Posterior cingulate gyrus (tissue), 11 donors: ENCODE measurements around the gene MRNIP.

ENCODE experiments used
- DNase-seq, 10 donors: peaks; one replicate each; pipeline versions ENCODE4 v3.0.0 to v3.0.0-alpha.2; 2020 to 2021; ENCODE audit warnings: mixed read lengths in 3 of 10
- intact Hi-C: fragments of 100-400 bp; cut with DNase I; formaldehyde crosslinking; loops from one replicate; pipeline ENCODE4 v1.15.1; 2023

The MRNIP gene

GRCh38 chr5:179814090-179814489 lies 44.5 kb downstream of the MRNIP start:
- no peak for DNase-seq
- intact Hi-C loops = no loop called here

GRCh38 chr5:179812997-179813607 lies 45.5 kb downstream of the MRNIP start:
- peak in 1 of 10 donors; percentile 32 for DNase-seq
- intact Hi-C loops = no loop called here

- intact Hi-C loops = no loop called here
Observed at GRCh38 chr5:179812135-179812825, 46.3 kb downstream of the MRNIP start.

GRCh38 chr5:179806250-179807048 lies 52.2 kb downstream of the MRNIP start, which contains the start of gene MGAT4B:
Gene MGAT4B (minus strand): TSS chr5:179806866. CDS start chr5:179806583, 283 bp downstream.
- peak in 9 of 10 donors; percentile 58 to 96 (median 70) for DNase-seq
- intact Hi-C loops = loop anchor here (2.0 to 10.0 kb wide), 4 partner anchors 14 to 288 kb away; partner anchors contain the start of genes MRNIP and SQSTM1

More at GRCh38 chr5:179812135-179812825, 46.3 kb downstream of the MRNIP start:
- DNase-seq = peak in 2 of 10 donors; percentile 63 to 85

GRCh38 chr5:179805529-179806249 lies 52.9 kb downstream of the MRNIP start:
- intact Hi-C loops = loop anchor here (2.0 to 10.0 kb wide), 4 partner anchors 15 to 289 kb away; partner anchors contain the start of genes MRNIP and SQSTM1
- peak in 3 of 10 donors; percentile 52 to 90 (median 87) for DNase-seq

GRCh38 chr5:179805070-179805528 lies 53.5 kb downstream of the MRNIP start:
- intact Hi-C loops = loop anchor here (5.0 to 10.0 kb wide), 3 partner anchors 52 to 290 kb away; partner anchors contain the start of gene MRNIP
- DNase-seq = peak in 2 of 10 donors; percentile 62 to 80

- intact Hi-C loops = loop anchor here (5.0 to 10.0 kb wide), 2 partner anchors 103 to 290 kb away; partner anchors contain the start of gene TBC1D9B
- no peak for DNase-seq
Observed at GRCh38 chr5:179804555-179804947, 54.1 kb downstream of the MRNIP start.

GRCh38 chr5:179803651-179804554 lies 54.7 kb downstream of the MRNIP start:
- DNase-seq = peak in 1 of 10 donors; percentile 79
- intact Hi-C loops = loop anchor here (5.0 to 10.0 kb wide), 2 partner anchors 103 to 291 kb away; partner anchors contain the start of gene TBC1D9B

- intact Hi-C loops = loop anchor here (5.0 to 10.0 kb wide), 2 partner anchors 104 to 292 kb away; partner anchors contain the start of gene TBC1D9B
- DNase-seq = peak in 1 of 10 donors; percentile 60
Observed at GRCh38 chr5:179802950-179803562, 55.6 kb downstream of the MRNIP start.

- peak in 1 of 10 donors; percentile 75 for DNase-seq
- intact Hi-C loops = loop anchor here (5.0 to 10.0 kb wide), 2 partner anchors 105 to 292 kb away; partner anchors contain the start of gene TBC1D9B
Observed at GRCh38 chr5:179802207-179802883, 56.3 kb downstream of the MRNIP start.

- DNase-seq = peak in 9 of 10 donors; percentile 58 to 94 (median 72)
- intact Hi-C loops = loop anchor here (5.0 to 10.0 kb wide), 2 partner anchors 106 to 293 kb away; partner anchors contain the start of gene TBC1D9B
Observed at GRCh38 chr5:179801304-179802206, 57.1 kb downstream of the MRNIP start.

GRCh38 chr5:179800696-179801201 lies 57.9 kb downstream of the MRNIP start:
- no peak for DNase-seq
- intact Hi-C loops = loop anchor here (5.0 to 10.0 kb wide), 2 partner anchors 107 to 294 kb away; partner anchors contain the start of gene TBC1D9B

GRCh38 chr5:179800071-179800695 lies 58.4 kb downstream of the MRNIP start:
- intact Hi-C loops = loop anchor here (5.0 to 10.0 kb wide), 2 partner anchors 107 to 295 kb away; partner anchors contain the start of gene TBC1D9B
- peak in 1 of 10 donors; percentile 63 for DNase-seq

- intact Hi-C loops = loop anchor here (5.0 kb wide), 1 partner anchor 37 kb away; no protein-coding TSS in a partner anchor
Observed at GRCh38 chr5:179799644-179799973, 59.0 kb downstream of the MRNIP start.

More at GRCh38 chr5:179799644-179799973, 59.0 kb downstream of the MRNIP start:
- DNase-seq = peak in 1 of 10 donors; percentile 57
